Measurements from ENCODE around the gene TLR1.

Gene TLR1

GRCh38 chr4:38800961-38801450 lies 3.6 kb downstream of the TLR1 start:
- no peak overlapping the region for H3K9ac ChIP-seq (ENCODE audit: low read length)
- no peak overlapping the region for H4K91ac ChIP-seq (ENCODE audit: low read length)
- H3K14ac ChIP-seq (ENCODE audit: low read length in 2 of 2): no peak overlapping the region
- H2BK12ac ChIP-seq (ENCODE audit: low read length in 2 of 2): no peak overlapping the region
- no peak overlapping the region for H3K18ac ChIP-seq (ENCODE audit: low read depth in 1 of 2, low read length in 2 of 2)
- H3K79me1 ChIP-seq (replicated peaks; ENCODE audit: low read length, poor library complexity, severe bottlenecking): no peaks in the 10 kb centered on the region
- H4K8ac ChIP-seq (ENCODE audit: low read length): no peak overlapping the region
- no peak overlapping the region for H2BK15ac ChIP-seq (ENCODE audit: low read depth, poor library complexity, severe bottlenecking)
- 90% methylated on average over 2 of the region's 3 CpGs for WGBS
- no peaks in the 10 kb centered on the region for H3K36me3 ChIP-seq (ENCODE audit: control insufficient read depth in 1 of 2, insufficient read depth in 2 of 2, low read depth in 1 of 2, low read length in 2 of 2)
- H3K4ac ChIP-seq (ENCODE audit: low read depth in 1 of 2, low read length in 2 of 2): no peak overlapping the region
- no peak for DNase-seq
- H3K4me2 ChIP-seq (ENCODE audit: low read length, poor library complexity, severe bottlenecking): no peak overlapping the region
- H3K4me3 ChIP-seq (ENCODE audit: insufficient read depth in 1 of 2, low read depth in 1 of 2, low read length in 2 of 2): no peak overlapping the region
- H2BK120ac ChIP-seq (ENCODE audit: low read depth, low read length): no peak overlapping the region
- H3K27ac ChIP-seq (ENCODE audit: low read length, poor library complexity, severe bottlenecking): peak overlapping the region; percentile 35
- no peak overlapping the region for H2BK5ac ChIP-seq (ENCODE audit: low read depth, low read length, poor library complexity, severe bottlenecking)
- no peak overlapping the region for H3K23ac ChIP-seq (ENCODE audit: low read length in 2 of 2)
- H3K9me3 ChIP-seq (ENCODE audit: control insufficient read depth, low read length): no peaks in the 10 kb centered on the region
- H3K27me3 ChIP-seq (ENCODE audit: control insufficient read depth in 1 of 2, insufficient read depth in 1 of 2, low read length in 2 of 2): no peaks in the 10 kb centered on the region
- H2AFZ ChIP-seq (ENCODE audit: low read depth, low read length): no peak overlapping the region
- peaks cover 2% of the 10 kb centered on the region for H3K4me1 ChIP-seq (ENCODE audit: control insufficient read depth, insufficient read depth, low read depth, low read length)
- H2AK5ac ChIP-seq (ENCODE audit: low read length, severe bottlenecking): no peak overlapping the region

GRCh38 chr4:38800366-38800765 lies 4.2 kb downstream of the TLR1 start:
- H2BK15ac ChIP-seq (ENCODE audit: low read depth, poor library complexity, severe bottlenecking): no peak overlapping the region
- no peak overlapping the region for H3K27ac ChIP-seq (ENCODE audit: low read length, poor library complexity, severe bottlenecking)
- DNase-seq: no peak
- H3K4ac ChIP-seq (ENCODE audit: low read depth in 1 of 2, low read length in 2 of 2): no peak overlapping the region
- H3K27me3 ChIP-seq (ENCODE audit: control insufficient read depth in 1 of 2, insufficient read depth in 1 of 2, low read length in 2 of 2): no peaks in the 10 kb centered on the region
- H2AK5ac ChIP-seq (ENCODE audit: low read length, severe bottlenecking): no peak overlapping the region
- H3K9me3 ChIP-seq (ENCODE audit: control insufficient read depth, low read length): no peaks in the 10 kb centered on the region
- no peak overlapping the region for H4K91ac ChIP-seq (ENCODE audit: low read length)
- H3K9ac ChIP-seq (ENCODE audit: low read length): no peak overlapping the region
- H3K14ac ChIP-seq (ENCODE audit: low read length in 2 of 2): no peak overlapping the region
- H3K4me3 ChIP-seq (ENCODE audit: insufficient read depth in 1 of 2, low read depth in 1 of 2, low read length in 2 of 2): no peak overlapping the region
- H2AFZ ChIP-seq (ENCODE audit: low read depth, low read length): no peak overlapping the region
- 88% methylated on average over 2 of the region's 2 CpGs for WGBS
- H2BK12ac ChIP-seq (ENCODE audit: low read length in 2 of 2): no peak overlapping the region
- no peak overlapping the region for H3K4me2 ChIP-seq (ENCODE audit: low read length, poor library complexity, severe bottlenecking)
- H3K79me1 ChIP-seq (replicated peaks; ENCODE audit: low read length, poor library complexity, severe bottlenecking): no peaks in the 10 kb centered on the region
- H4K8ac ChIP-seq (ENCODE audit: low read length): no peak overlapping the region
- no peaks in the 10 kb centered on the region for H3K36me3 ChIP-seq (ENCODE audit: control insufficient read depth in 1 of 2, insufficient read depth in 2 of 2, low read depth in 1 of 2, low read length in 2 of 2)
- no peak overlapping the region for H2BK120ac ChIP-seq (ENCODE audit: low read depth, low read length)
- no peak overlapping the region for H2BK5ac ChIP-seq (ENCODE audit: low read depth, low read length, poor library complexity, severe bottlenecking)
- H3K23ac ChIP-seq (ENCODE audit: low read length in 2 of 2): no peak overlapping the region
- H3K4me1 ChIP-seq (ENCODE audit: control insufficient read depth, insufficient read depth, low read depth, low read length): peaks cover 2% of the 10 kb centered on the region
- H3K18ac ChIP-seq (ENCODE audit: low read depth in 1 of 2, low read length in 2 of 2): no peak overlapping the region

- Histone ChIP-seq H3K36me3 (ENCODE audit: control insufficient read depth in 1 of 2, insufficient read depth in 2 of 2, low read depth in 1 of 2, low read length in 2 of 2) (no peaks in the 10 kb centered on the region), H2BK15ac (ENCODE audit: low read depth, poor library complexity, severe bottlenecking) (no peak overlapping the region), H3K18ac (ENCODE audit: low read depth in 1 of 2, low read length in 2 of 2) (no peak overlapping the region), H3K4ac (ENCODE audit: low read depth in 1 of 2, low read length in 2 of 2) (no peak overlapping the region), H3K4me1 (ENCODE audit: control insufficient read depth, insufficient read depth, low read depth, low read length) (no peaks in the 10 kb centered on the region), H4K91ac (ENCODE audit: low read length) (no peak overlapping the region), H3K79me1 (replicated peaks; ENCODE audit: low read length, poor library complexity, severe bottlenecking) (no peaks in the 10 kb centered on the region), H2BK12ac (ENCODE audit: low read length in 2 of 2) (no peak overlapping the region), H3K4me3 (ENCODE audit: insufficient read depth in 1 of 2, low read depth in 1 of 2, low read length in 2 of 2) (no peak overlapping the region), H4K8ac (ENCODE audit: low read length) (no peak overlapping the region), H3K27ac (ENCODE audit: low read length, poor library complexity, severe bottlenecking) (no peak overlapping the region), H3K14ac (ENCODE audit: low read length in 2 of 2) (no peak overlapping the region), H3K27me3 (ENCODE audit: control insufficient read depth in 1 of 2, insufficient read depth in 1 of 2, low read length in 2 of 2) (no peaks in the 10 kb centered on the region), H3K23ac (ENCODE audit: low read length in 2 of 2) (no peak overlapping the region), H2BK5ac (ENCODE audit: low read depth, low read length, poor library complexity, severe bottlenecking) (no peak overlapping the region), H2BK120ac (ENCODE audit: low read depth, low read length) (no peak overlapping the region), H3K9me3 (ENCODE audit: control insufficient read depth, low read length) (no peaks in the 10 kb centered on the region), H2AK5ac (ENCODE audit: low read length, severe bottlenecking) (no peak overlapping the region), H3K9ac (ENCODE audit: low read length) (no peak overlapping the region), H2AFZ (ENCODE audit: low read depth, low read length) (no peak overlapping the region), H3K4me2 (ENCODE audit: low read length, poor library complexity, severe bottlenecking) (no peak overlapping the region)
- WGBS: 94% methylated on average over 3 of the region's 3 CpGs
- DNase-seq: no peak
Measured at GRCh38 chr4:38795087-38795486, 9.5 kb downstream of the TLR1 start.

- no peaks in the 10 kb centered on the region for H3K36me3 ChIP-seq (ENCODE audit: control insufficient read depth in 1 of 2, insufficient read depth in 2 of 2, low read depth in 1 of 2, low read length in 2 of 2)
- no peak overlapping the region for H4K91ac ChIP-seq (ENCODE audit: low read length)
- H3K4me1 ChIP-seq (ENCODE audit: control insufficient read depth, insufficient read depth, low read depth, low read length): peaks cover 1% of the 10 kb centered on the region
- H4K8ac ChIP-seq (ENCODE audit: low read length): no peak overlapping the region
- H2BK120ac ChIP-seq (ENCODE audit: low read depth, low read length): no peak overlapping the region
- H3K27ac ChIP-seq (ENCODE audit: low read length, poor library complexity, severe bottlenecking): no peak overlapping the region
- H3K4ac ChIP-seq (ENCODE audit: low read depth in 1 of 2, low read length in 2 of 2): no peak overlapping the region
- no peaks in the 10 kb centered on the region for H3K79me1 ChIP-seq (replicated peaks; ENCODE audit: low read length, poor library complexity, severe bottlenecking)
- no peak overlapping the region for H2BK12ac ChIP-seq (ENCODE audit: low read length in 2 of 2)
- no peak overlapping the region for H3K9ac ChIP-seq (ENCODE audit: low read length)
- H3K9me3 ChIP-seq (ENCODE audit: control insufficient read depth, low read length): no peaks in the 10 kb centered on the region
- DNase-seq: no peak
- H3K23ac ChIP-seq (ENCODE audit: low read length in 2 of 2): no peak overlapping the region
- H3K18ac ChIP-seq (ENCODE audit: low read depth in 1 of 2, low read length in 2 of 2): no peak overlapping the region
- 80% methylated on average over 2 of the region's 2 CpGs for WGBS
- H2AFZ ChIP-seq (ENCODE audit: low read depth, low read length): no peak overlapping the region
- no peak overlapping the region for H2BK15ac ChIP-seq (ENCODE audit: low read depth, poor library complexity, severe bottlenecking)
- no peak overlapping the region for H2BK5ac ChIP-seq (ENCODE audit: low read depth, low read length, poor library complexity, severe bottlenecking)
- H3K4me2 ChIP-seq (ENCODE audit: low read length, poor library complexity, severe bottlenecking): no peak overlapping the region
- no peak overlapping the region for H3K14ac ChIP-seq (ENCODE audit: low read length in 2 of 2)
- no peaks in the 10 kb centered on the region for H3K27me3 ChIP-seq (ENCODE audit: control insufficient read depth in 1 of 2, insufficient read depth in 1 of 2, low read length in 2 of 2)
- H2AK5ac ChIP-seq (ENCODE audit: low read length, severe bottlenecking): no peak overlapping the region
- no peak overlapping the region for H3K4me3 ChIP-seq (ENCODE audit: insufficient read depth in 1 of 2, low read depth in 1 of 2, low read length in 2 of 2)
Measured at GRCh38 chr4:38794051-38794450, 10.5 kb downstream of the TLR1 start.

Data from mesenchymal stem cell (in vitro differentiated cells and primary cell).